ENCODE data around the gene KIF22. TPM values are rescaled to one million over a fixed set of nuclear protein-coding genes. Genes with fewer than 3 reads are reported as not detected.

The KIF22 gene
- total RNA-seq, 2 experiments from 2014 or later: 129 to 134 TPM

DNA sequence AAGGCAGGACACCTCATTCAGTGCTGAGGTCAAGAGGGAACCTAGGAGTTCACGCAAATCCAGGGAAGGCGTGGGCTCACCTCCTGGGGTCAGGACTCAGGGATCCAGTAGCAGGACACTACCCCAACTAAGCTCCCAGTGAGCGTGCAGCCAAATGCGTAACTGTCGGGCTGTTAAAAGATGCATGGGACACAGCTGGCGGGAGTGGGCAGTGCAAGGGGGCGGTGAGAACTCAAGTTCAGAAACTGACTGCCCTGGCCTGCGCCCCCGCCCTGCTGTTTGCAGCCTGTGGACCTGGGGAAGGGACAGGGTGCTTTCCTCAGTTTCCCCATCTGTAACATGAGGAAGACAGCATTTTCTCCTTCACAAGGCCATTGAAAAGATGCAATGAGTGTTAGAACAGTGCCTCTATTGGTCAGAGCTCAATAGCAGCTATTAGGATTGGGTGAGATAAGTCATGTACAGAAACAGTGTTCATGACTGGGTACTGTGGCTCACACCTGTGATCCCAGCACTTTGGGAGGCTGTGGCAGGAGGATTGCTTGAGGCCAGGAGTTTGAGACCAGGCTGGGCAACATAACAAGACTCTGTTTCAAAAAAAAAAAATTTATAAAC, 52.3 kb downstream of the KIF22 start:
- ChIA-PET POLR2A (no interaction called here), CTCF (interaction anchor here (0.6 kb wide), 1 partner anchor 22 kb away, joined by 3 read pairs; no protein-coding TSS in a partner anchor)

DNA sequence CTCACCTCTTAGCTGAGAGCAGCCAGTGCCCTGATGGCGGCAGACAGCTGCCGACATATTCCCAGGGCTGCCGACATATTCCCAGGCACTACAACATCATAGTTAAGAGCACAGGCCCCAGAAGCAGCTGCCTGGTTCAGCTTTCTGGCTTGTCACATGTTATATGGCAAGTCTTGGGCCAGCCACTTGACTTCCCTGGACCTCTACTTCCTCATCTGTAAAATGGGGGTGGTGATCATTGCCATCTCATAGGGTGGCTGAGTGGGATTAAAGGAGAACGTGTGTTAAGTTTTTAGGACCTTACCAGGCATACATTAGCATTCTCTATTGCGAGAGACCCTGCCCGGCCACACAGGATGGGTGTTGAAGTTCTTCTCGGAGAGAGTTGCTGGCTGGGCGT, 53.4 kb downstream of the KIF22 start:
- CTCF ChIA-PET: no interaction called here
- POLR2A ChIA-PET: no interaction called here

DNA sequence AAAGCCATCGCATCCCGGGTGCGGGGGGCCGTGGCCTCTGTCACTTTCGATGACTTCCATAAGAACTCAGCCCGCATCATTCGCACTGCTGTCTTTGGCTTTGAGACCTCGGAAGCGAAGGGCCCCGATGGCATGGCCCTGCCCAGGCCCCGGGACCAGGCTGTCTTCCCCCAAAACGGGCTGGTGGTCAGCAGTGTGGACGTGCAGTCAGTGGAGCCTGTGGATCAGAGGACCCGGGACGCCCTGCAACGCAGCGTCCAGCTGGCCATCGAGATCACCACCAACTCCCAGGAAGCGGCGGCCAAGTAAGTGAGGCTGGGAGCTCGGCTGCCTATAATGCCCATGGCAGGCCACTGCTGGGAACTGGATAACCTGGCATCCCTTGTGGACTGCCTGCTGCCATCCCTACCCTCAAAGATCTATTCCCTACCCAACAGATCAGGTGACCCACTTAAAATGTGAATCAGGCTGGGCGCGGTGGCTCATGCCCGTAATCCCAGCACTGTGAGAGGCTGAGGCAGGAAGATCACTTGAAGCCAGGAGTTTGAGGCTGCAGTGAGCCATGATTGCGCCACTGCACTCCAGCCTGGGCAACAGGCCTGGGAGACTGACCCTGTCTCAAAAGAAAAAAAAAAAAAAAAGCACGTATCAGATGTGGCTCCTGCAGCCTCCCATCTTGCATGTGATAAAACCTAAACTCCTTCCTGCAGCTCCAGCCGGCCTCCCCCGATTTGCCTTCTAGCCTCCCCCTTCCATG, 54.2 kb downstream of the KIF22 start:
- ChIA-PET CTCF (interaction anchor here (0.7 to 1.0 kb wide), 2 partner anchors 17 to 144 kb away, joined by 3 to 4 read pairs; no protein-coding TSS in a partner anchor), POLR2A (no interaction called here)

DNA sequence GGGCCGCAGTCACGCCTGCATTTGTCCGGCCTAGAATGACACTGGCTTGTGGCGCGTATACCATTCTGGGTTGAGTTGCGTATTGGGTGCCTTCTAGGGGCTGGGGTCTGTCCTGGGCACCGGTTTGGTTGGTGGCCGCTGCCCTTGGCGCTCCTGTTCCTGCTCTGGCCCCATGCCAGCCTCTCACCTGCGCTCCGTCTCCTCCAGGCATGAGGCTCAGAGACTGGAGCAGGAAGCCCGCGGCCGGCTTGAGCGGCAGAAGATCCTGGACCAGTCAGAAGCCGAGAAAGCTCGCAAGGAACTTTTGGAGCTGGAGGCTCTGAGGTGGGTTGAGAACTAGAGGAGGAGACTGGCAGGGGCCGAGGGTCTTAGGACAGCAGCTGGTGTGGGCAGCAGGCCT, 55.1 kb downstream of the KIF22 start:
- POLR2A ChIA-PET: no interaction called here

DNA sequence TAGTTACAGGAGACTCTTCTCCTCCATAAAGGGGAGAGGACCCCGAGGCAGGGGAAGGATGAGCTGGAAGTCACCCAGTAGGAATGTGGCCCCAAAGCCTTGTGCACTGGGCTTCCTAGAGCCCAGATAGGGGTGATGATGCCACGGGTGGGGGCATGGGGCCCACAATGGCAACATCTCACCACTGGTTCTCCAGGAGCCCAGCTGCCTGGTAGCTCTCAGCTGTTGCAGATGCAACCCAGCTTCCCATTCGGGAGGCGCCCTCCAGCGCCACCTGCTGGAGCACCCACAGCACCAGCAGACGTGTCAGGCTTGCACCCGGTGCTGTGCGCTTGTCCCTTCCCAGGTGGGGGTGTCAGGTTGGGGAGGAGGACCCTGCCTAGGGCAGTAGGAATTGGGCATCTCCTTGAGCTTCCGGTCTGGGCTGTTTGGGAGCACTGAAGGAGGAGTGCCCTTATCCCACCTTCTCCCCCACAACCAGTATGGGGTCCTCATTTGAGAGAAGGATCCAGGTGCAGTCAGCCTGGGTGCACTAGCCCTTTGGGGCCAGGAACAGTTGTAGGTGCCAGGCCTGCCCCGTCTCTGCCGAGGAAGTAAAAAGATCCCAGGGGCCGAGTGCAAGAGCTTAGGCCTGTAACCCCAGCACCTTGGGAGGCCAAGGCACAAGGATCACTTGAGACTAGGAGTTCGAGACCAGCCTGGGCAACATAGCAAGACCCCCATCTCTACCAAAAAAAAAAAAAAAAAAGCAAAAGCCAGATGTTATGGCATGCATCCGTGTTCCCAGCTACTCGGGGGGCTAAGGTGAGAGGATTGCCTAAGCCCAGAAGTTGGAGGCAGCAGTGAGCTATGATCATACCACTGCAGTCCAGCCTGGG, 58.1 kb downstream of the KIF22 start:
- ChIA-PET POLR2A (interaction anchor here (0.9 to 1.2 kb wide), 4 partner anchors 19 to 41 kb away, joined by 3 to 7 read pairs (median 4); partner anchors contain the start of gene PAGR1), CTCF (interaction anchor here (0.5 to 3.8 kb wide), 49 partner anchors 9 to 206 kb away, joined by 3 to 37 read pairs (median 4); partner anchors contain the start of genes ASPHD1, C16orf54, C16orf92 and KIF22)

More for the DNA sequence above, 55.1 kb downstream of the KIF22 start:
- CTCF ChIA-PET: interaction anchor here (0.8 to 1.1 kb wide), 3 partner anchors 18 to 144 kb away, joined by 3 to 4 read pairs (median 4); no protein-coding TSS in a partner anchor

DNA sequence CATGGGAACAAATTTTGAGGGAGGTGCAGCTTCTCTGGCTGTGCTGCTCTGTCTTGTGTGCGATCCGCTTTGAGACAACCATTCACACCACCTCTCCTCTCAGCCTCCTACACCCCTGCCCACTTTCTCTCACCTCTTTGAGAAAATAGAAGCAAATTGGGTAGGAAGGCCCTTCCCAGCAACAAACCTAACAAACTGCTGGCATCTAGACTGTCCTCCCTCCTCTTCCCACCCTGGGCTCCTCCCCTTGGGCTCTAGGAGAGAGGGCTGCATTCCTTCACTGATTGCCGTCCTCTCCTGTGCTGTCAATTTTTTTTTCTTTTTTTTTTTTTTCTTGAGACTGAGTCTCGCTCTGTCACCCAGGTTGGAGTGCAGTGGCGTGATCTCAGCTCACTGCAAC, 59.0 kb downstream of the KIF22 start:
- ChIA-PET POLR2A (no interaction called here), CTCF (interaction anchor here (0.6 to 3.8 kb wide), 21 partner anchors 10 to 207 kb away, joined by 3 to 37 read pairs (median 6); partner anchors contain the start of genes KIF22, MVP and TLCD3B)

DNA sequence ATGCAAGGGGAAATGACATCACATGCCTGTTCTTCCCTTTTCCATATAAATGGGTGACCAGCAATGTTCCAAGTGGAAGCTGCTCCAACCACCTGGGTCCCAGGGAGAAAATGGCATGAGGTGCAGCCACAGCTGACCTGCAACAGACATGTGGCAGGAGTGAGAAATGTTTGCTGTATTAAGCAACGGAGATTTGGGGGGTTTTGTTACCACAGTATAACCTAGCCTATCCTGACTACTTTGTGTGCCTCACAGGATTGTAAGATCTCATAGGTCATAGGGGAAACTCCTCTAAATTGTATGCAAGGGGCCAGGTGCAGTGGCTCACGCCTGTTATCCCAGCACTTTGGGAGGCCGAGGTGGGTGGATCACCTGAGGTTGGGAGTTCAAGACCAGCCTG, 60.4 kb downstream of the KIF22 start:
- ChIA-PET POLR2A (interaction anchor here (0.6 to 0.7 kb wide), 3 partner anchors 79 to 647 kb away, joined by 3 to 8 read pairs (median 6); no protein-coding TSS in a partner anchor), CTCF (interaction anchor here (0.7 to 1.6 kb wide), 5 partner anchors 10 to 204 kb away, joined by 3 to 5 read pairs (median 3); no protein-coding TSS in a partner anchor)

DNA sequence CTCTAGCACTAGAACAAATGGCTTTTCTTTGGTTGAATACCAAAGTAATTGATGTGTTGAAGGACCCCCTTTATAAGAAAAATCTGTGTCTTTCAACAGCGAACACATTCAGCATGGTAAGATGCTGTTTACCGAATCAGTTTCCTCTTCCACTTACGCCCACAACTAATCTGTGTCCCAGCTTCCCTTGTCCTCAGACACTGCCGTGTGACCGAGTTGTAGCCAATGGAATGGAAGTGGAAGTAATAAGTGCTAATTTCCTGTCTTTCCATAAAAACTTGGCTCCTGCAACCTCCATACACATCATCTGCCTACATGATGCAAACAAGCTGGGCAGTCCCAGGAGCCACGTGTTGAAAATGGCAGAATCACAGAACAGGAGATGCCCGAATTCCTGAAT, 62.1 kb downstream of the KIF22 start:
- POLR2A ChIA-PET: no interaction called here
- CTCF ChIA-PET: no interaction called here

DNA sequence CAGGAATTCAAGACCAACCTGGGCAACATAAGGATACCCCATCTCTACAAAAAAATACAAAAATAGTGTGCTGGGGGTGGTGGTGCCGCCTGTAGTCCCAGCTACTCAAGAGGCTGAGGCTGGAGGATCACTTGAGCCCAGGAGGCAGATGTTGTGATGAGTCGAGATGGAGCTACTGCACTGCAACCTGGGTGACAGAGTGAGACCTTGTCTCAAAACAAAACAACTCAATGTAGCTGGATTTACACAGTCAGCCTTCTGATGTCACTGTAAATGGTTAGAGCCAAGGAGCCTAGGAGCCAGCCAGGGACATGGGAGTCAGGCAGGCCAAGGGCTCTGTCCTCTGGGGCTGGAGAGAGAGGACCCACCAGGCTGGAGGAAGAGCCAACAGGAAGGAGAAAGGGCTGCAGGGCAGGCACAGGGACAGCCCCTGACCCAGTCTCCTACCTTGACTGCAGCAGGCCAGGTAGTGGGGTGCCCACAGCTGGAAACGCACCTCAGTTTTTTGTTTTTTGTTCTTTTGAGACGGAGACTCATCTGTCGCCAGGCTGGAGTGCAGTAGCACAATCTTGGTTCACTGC, 64.1 kb downstream of the KIF22 start:
- CTCF ChIA-PET: no interaction called here
- POLR2A ChIA-PET: no interaction called here

Other genes with a start within 250 kb of the KIF22 start
- gene SPN, start 127.5 kb upstream of the KIF22 start, total RNA-seq: 100 to 1,000 TPM; 145 to 150 TPM
- 1 to 10 TPM; 3.6 to 4.2 TPM for gene QPRT, start 111.6 kb upstream of the KIF22 start, total RNA-seq
- 10 to 100 TPM; 22.9 to 23.6 TPM for gene C16orf54, start 44.8 kb upstream of the KIF22 start, total RNA-seq
- gene ZG16, start 12.5 kb upstream of the KIF22 start, total RNA-seq: not detected
- 100 to 1,000 TPM; 397 to 431 TPM for gene MAZ, start 15.8 kb downstream of the KIF22 start, total RNA-seq
- gene PRRT2, start 21.4 kb downstream of the KIF22 start, total RNA-seq: 1 to 10 TPM in 1 of 2 experiments, under 1 TPM in 1; 0.67 to 1.1 TPM
- 10 to 100 TPM; 38.3 to 40.9 TPM for gene PAGR1, start 25.4 kb downstream of the KIF22 start, total RNA-seq
- gene MVP, start 29.7 kb downstream of the KIF22 start, total RNA-seq: 10 to 100 TPM; 42.2 to 46.0 TPM
- 10 to 100 TPM; 57.2 to 58.1 TPM for gene CDIPT, start 72.5 kb downstream of the KIF22 start, total RNA-seq
- under 1 TPM; 0.11 to 0.13 TPM for gene SEZ6L2, start 108.8 kb downstream of the KIF22 start, total RNA-seq
- 1 to 10 TPM; 1.3 to 1.8 TPM for gene ASPHD1, start 109.7 kb downstream of the KIF22 start, total RNA-seq
- 10 to 100 TPM; 38.1 to 39.5 TPM for gene KCTD13, start 135.5 kb downstream of the KIF22 start, total RNA-seq
- gene TMEM219, start 171.3 kb downstream of the KIF22 start, total RNA-seq: 10 to 100 TPM; 40.0 to 40.2 TPM
- gene TAOK2, start 183.1 kb downstream of the KIF22 start, total RNA-seq: 10 to 100 TPM; 38.8 to 39.1 TPM
- 10 to 100 TPM; 46.1 to 46.2 TPM for gene HIRIP3, start 204.9 kb downstream of the KIF22 start, total RNA-seq
- gene INO80E, start 205.5 kb downstream of the KIF22 start, total RNA-seq: 100 to 1,000 TPM; 119 to 123 TPM
- under 1 TPM; 0.70 to 0.84 TPM for gene DOC2A, start 220.3 kb downstream of the KIF22 start, total RNA-seq
- not detected for gene C16orf92, start 232.4 kb downstream of the KIF22 start, total RNA-seq
- gene TLCD3B, start 240.5 kb downstream of the KIF22 start, total RNA-seq: 1 to 10 TPM; 1.1 to 1.4 TPM